Measurements from ENCODE around the gene WWOX.

Gene WWOX

DNA sequence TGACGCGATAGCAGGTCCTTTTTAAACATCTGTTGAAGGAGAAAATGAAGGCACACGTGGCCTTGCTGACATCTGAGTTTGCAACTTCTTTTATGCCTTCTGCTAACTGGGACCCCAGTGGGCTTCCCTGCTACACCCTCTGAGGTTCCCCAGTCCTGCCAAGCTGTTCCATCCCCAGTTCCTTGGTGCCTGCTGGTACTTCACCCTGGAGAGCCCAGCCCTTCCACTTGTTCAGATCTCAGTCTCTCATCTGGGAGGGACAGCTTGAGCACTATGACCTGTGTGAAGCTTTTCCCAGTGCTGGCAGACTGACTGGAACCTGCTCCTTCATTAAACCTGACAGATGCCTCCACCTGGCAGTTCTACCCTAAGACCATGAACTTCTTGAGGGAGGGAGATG, 95.5 kb downstream of the WWOX start:
- no peak for DNase-seq (ENCODE audit: low read depth, low spot score)

DNA sequence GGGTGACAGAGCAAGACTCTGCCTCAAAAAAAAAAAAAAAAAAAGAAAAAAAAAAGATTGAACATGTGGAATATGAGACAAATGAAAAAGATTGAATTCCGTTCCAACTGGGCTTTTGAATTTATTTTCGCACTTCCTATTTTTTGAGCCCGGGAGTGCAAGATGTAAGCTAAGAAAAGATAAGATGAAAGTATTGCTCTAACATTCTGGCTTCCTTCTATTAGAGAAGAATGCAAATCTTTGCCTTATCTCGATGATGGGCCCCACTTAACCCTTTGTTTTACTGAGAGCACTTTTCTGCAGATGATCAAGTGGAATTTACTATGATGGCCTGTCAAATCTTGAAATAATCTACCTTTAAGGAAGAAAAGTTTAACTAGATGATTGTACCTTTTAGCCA, 96.3 kb downstream of the WWOX start:
- no peak for DNase-seq (ENCODE audit: low read depth, low spot score)

DNA sequence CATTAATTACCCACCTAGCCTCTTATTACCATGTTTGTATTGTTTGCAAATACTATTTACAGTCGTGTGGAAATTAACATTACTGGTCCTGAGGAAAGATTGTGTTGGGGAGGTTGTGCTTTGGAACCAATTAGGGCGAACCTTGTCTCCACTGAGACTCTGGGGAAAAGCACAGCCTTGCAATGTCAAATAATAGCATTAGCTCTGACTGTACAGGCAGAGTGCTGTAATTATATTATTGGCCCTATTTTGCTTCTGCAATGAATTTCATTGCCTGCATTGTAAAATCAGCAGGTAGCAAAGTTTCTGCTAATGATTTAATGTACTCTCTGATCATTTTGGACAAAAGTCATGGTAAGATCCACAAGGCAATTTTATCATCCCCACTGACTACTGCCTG, 97.0 kb downstream of the WWOX start:
- DNase-seq (ENCODE audit: low read depth, low spot score), result no peak

DNA sequence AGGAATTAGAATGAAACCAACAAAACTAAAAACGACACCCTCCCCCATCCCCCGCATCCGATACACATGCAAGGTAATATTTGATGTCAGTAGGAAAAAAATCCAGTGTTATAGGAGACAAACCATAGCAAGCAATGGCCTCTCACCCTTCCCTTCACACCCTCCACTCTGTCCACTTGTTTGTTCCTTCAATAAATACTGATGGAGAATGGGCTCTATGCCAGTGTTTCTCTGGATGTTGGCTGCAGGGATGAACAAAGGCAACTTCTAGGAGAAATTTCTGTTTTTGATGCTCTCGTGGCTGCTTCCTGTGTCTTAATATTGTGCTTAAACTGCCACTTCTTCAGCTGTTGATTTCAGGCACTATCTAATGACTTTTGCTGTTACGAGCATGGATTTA, 98.8 kb downstream of the WWOX start:
- no peak for DNase-seq (ENCODE audit: low read depth, low spot score)

DNA sequence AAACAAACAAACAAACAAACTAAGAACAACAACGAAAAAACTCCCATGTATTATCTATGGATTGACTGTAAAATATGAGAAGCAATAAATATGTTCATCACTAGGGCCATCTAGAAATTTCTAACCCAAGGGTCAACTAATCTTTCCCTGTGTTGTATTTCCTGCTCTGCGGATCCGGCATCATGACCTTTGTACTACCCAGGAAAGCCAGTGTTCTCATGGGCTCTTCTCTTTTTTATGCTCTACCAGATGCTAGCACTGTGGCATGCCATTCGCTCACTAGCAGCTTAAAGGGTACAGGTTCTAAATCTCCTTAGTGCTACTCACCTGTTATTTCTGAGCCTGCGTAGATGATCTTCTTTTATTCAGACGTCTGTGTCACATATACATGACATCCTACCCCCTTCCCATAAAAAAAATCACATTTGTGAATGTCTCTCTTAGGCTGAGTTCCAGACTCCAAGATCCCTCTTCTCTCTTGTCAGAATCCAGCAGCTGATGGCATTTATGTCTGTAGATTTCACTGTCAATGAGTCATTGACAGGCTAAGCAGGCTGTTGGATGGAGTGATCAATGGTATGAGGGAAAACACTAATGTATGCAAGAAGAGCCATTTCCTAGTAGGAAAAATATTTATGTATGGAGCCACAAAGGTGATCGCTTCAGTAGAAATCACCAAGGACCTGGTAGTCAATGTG, 100.0 kb downstream of the WWOX start:
- DNase-seq (ENCODE audit: low read depth, low spot score), result no peak

DNA sequence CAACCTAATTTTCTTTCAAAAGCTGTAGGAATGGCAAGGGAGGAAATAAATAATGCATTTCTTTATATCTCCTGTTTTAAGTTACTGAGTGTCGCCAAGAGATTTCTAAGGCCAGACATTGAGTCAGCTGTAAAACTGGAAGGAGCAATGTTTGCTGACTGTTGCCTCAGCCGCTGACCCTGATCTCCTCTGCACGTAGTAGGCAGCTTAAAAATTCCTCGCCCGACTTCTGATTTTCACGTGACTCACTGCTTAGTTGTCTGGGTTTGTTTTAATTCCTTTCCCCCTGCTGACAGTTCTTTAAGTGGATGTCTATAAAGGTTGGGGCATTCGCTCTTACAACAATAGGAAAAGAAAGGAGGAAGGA, 100.6 kb downstream of the WWOX start:
- DNase-seq (ENCODE audit: low read depth, low spot score), result no peak

DNA sequence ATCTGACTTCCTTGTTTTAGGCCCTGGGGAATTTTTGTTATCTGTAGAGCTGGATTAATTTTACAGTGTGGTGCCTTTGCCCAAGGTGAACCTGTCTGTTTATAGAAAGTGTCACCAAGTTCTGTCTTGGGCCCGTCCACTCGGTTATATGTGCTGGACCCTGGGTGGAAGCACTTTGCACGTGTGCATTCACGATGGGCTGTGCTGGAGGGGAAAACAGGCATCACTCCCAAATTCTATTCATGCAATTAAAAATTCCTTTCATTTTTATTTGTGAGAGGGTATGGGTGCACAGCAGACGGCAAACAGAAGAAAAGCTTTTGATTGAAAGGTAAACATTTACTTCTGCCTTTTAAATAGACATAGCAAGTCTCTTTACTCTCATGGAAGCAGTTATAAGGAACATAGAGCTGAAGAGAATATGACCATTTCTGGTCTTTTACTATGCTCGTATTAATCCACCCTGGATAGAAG, 101.2 kb downstream of the WWOX start:
- no peak for DNase-seq (ENCODE audit: low read depth, low spot score)

DNA sequence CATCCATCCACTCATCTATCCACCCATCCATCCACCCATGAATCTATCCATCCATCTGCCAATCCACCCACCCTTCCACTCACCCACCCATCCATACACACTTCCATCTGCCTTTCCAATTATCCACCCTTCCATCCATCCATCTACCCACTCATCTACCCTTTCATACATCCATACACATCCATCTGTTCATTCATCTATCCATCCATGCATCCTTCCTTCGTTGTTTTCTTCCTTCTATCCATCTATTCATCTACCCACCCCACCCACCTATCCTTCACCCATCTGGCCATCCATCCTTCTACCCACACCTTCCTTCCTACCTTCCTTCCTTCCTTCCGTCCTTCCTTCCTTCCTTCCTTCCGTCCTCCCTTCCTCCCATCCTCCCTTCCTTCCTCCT, 106.1 kb downstream of the WWOX start:
- no peak for DNase-seq (ENCODE audit: low read depth, low spot score)

DNA sequence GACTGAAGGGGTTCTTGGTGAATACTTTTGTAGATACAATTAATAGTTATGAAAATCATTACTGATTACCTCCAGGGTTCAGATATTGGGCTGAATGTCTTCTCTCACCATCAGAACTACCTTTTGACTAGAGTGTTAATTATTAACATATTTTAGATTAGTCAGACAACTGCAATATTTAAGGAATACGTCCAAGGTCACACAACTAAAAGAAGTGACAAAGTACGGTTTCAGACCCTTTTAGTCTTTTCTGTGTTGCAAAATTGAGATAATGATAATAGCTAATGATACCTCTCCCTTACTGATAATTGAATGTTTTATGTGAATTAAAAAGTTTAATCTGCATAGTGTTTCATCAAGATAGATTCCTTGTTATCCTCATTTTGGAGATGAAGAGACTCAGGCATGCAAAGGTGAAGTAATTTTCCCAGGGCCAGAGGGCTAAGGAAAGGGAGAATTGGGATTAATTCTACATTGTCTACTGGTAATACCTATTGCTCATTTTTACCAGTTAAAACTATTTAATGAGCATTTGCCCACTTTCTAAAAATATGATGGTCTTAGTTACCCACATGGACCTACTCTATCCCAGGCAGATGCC, 107.3 kb downstream of the WWOX start:
- no peak for DNase-seq (ENCODE audit: low read depth, low spot score)

DNA sequence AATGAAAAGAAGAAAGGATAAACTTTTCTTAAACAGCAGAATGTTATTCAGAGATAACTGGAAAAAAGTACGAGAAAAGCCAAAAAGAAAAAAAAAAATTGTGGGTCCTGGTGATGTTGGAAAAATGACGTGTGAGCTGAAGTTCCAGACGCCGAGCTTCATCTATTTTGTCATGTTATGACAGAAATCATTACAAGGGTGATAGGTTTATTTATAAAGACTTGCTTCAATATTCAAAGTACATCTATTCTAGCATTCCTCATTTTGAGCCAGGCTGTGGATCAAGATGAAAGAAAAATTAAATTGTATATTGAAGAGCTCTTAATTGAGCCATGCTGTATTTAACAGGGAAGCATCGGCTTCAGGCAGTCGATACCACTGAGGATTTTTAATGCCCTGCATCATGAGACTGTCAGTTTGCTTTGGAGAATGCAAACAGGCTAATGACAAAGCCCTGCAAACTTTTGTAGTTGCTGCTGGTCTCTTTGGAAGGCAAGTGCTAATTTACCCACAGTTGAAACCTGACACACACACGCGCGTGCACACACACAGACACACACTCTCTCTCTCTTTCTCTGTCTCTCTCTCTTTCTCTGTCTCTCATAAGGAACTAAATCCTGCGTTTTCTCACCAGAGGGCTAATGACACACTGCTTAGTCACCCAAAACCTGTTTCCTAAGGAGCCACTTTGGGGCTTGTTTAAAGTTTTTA, 110.7 kb downstream of the WWOX start:
- peak; percentile 48 for DNase-seq (ENCODE audit: low read depth, low spot score)

DNA sequence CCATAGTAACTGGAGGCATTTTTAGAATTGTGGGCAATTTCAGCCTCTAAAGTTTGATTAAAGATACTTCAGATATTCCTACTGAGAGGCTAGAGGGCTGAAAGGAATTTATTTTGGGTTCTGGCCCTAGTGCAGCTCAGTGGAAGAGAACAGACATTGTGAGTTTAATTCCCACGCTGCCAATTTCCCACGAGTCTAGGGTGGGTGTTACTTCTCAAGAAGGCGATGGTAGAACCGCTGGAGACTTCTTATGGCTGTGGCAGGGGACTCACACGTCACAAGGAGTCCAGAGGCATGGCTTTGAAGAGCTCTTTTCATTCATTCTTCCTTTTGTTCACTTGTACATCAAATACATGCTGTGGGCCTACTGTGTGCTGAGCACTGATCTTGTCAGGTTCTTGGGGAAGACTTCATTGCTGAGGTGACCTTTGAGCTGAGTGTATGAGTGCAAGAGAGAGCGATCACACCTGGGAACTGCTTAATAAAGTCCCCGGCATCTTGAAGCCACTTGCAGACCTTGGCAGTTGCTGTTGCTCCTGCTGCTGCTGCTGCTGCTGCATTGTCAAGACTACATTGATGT, 111.7 kb downstream of the WWOX start:
- DNase-seq (ENCODE audit: low read depth, low spot score), result no peak

DNA sequence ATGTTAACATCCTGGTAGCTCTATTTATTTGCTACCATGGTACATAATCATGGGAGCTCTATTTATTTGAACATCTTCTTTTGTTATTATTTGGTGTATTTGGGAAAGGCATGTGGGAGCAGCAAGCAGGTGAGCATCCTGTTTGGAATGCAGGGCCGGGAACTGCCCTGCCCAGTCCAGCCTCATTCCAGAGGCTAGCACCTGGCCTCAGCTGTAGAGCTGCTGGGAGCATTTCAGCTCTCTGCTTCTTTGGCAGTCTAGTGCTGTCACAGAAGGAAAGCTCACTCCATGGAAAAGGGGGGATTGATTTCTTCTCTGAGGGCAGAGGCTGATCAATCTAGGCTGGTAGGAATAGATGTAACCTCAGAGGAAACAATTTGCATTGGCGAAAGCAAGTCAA, 112.5 kb downstream of the WWOX start:
- DNase-seq (ENCODE audit: low read depth, low spot score), result no peak

DNA sequence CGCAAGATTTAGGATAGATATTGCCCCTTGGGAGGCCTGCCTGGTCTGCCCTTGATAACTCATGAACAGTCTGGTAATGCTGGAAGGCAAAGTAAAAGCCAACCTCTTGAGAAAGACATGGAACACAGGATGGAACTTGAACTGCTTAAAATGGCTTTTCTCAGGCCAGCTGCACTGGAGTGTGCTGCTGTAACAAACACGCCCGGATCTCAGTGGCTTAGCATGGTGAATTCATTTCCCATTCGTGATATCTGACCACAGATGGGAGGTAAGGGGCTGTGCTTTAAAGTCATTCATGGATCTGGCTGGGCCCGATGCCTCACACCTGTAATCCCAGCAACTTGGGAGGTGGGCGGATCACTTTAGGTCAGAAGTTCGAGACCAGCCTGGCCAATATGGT, 113.2 kb downstream of the WWOX start:
- no peak for DNase-seq (ENCODE audit: low read depth, low spot score)

DNA sequence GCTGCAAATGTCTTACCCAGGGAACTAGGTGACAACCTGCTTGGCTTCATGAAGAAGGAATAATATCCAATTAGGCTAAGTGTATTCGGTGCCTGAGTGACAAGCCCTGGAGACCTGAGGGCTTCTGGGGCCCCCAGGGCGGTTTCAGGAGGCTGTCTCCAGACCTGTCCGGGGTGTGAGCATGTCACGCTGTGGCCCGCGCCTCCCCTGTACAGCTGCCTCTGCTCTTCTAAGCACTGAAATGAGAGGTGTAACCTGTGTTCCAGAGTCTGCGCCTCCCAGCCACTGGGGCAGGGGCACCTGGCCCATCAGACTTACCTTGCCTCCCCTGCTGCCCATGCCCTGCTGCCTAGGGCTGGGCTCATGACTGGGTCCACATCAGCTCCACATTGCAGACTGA, 114.3 kb downstream of the WWOX start:
- DNase-seq (ENCODE audit: low read depth, low spot score), result no peak

DNA sequence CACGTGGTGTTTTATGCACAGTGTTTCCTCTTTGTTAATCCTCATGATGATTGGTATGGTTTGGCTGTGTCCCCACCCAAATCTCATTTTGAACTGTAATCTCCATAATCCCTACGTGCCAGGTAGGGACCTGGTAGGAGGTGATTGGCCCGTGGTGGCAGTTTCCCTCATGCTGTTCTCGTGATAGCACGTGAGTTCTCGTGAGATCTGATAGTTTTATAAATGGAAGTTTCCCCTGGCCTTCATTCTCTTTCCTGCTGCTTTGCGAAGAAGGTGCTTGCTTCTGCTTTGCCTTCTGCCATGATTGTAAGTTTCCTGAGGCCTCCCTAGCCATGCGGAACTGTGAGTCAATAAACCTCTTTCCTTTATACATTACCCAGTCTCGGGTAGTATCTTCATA, 115.8 kb downstream of the WWOX start:
- no peak for DNase-seq (ENCODE audit: low read depth, low spot score)

DNA sequence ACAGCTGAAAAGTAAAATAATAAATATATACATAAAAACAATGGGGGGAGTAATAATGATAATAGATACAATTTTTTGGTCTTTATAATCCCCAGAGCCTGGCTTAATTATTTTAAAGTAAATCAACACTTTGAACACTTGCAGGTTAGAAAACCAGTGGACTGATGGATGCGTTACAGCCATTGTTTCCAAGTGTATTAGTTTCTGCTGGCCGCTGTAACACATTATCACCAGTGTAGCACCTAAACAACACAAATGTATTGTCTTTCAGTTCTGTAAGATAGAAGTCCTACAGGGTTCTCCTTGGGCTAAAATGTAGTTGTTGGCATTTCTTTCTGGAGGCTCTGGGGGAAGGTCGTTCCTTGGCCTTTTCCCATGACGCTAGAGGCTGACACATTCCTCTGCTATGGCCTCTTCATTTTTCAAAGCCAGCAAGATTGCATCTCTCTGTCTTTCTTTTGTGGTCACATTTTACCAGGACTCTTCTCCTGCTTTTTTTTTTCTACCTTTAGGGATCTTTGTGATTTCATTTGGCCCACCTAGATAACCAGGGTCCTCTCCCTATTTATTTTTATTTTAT, 116.8 kb downstream of the WWOX start:
- DNase-seq (ENCODE audit: low read depth, low spot score), result no peak

DNA sequence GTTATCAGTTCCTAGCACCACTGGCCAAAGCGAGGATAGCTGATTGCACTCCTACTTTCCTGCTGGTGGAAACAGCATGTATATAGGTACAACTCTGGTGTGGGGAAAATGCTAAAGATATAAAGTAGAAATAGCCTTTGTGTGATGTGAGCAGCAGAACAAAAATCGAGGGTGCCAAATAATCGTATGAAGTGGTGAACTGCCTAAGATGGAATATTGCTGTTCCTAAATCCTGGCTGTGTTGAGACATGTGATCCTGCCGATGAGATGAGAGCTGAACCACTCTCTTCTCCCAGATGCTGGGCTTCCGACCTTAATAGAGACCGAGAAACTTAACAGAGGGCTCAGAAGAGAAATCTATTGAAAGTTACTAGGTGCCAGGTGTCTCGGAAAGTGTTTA, 117.8 kb downstream of the WWOX start:
- DNase-seq (ENCODE audit: low read depth, low spot score), result no peak

DNA sequence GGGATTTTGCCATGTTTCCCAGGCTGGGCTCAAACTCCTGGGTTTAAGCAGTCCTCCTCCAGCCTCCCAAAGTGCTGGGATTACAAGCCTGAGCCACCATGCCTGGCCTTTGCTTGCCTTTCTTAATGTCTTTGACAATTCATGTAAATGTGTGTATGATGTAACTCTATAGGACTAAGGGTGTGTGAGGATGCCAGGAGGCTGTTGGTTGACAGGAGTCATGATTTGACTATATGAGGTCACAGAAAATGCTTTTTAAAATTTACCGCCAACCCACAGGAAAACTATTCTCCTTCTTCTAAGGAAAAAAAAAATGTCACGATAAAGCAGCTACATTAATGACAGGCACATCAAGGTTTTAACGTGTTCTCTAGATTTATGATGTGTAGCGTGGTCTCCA, 118.8 kb downstream of the WWOX start:
- DNase-seq (ENCODE audit: low read depth, low spot score), result no peak

DNA sequence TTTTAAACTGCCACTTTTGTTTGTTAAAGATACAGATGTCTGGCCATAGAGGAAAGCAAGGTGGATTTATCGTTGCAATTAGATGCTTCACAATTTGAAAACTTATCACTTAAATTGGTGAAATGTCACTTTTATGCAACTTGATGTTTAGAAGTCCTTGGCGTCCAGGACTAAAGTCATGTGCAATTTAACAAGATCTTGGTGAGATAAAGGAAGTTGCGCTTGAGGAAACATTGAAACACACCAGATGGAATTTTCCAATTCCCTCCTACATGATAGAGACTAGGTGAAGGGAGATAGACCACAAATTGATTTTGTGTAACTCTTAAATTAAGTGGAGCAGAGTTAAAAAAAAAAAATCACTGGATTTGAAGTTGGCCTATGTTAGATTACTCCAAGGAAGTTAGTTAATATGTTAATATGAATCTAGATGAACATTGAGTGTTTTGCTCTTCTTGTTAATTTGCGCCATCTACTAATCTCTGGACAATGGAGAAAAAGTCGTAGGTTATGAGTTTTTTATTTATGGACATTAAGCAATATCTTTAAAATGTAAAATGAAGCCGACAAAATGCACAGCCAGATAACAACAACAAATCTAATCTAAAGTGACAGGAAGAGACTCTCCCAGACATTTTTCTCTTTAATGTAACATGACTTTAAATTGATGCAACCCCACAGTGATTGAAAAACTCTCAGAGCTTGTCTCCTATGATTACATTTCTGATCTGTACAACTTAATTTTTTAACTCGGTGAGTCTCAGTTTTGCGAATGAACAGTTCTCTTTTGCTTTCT, 119.6 kb downstream of the WWOX start:
- no peak for DNase-seq (ENCODE audit: low read depth, low spot score)

DNA sequence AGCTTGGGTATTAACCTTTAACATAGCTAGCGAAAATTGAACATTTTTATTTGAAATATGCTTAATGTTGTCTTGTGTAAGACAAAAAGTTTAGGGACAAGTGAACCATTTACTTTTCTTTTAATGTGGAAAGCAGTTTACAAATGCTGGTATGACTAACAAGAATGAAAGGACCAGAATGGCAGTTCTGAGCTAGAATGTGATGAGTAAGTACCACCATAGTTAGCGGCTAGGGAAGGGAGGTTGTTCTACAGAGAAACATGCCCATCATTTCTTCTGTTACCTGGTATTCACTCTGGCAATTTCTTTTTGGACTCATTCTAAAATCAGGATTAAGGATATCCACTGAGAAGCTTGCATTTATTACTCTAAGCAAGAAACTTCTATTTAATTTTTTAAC, 121.1 kb downstream of the WWOX start:
- DNase-seq (ENCODE audit: low read depth, low spot score), result peak; percentile 20

DNA sequence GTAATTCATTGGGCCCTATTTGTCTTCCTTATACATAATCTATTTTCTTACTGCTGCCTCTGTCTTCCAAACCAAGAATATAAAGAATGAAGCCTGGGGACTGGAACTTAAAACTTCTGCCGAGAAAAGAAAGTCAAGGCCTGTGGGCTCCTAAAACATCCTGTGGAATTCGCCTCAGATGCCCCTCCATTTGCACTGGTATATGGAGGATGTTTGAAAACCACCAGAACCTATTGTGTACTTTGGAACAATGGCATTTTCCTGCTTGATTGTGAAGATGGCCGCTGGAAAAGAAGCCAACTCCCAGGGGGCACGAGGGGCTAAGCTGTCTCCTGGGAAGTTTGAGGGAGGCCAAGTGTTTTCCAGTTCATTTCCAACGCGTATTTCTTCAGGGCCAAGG, 122.4 kb downstream of the WWOX start:
- DNase-seq (ENCODE audit: low read depth, low spot score), result no peak

DNA sequence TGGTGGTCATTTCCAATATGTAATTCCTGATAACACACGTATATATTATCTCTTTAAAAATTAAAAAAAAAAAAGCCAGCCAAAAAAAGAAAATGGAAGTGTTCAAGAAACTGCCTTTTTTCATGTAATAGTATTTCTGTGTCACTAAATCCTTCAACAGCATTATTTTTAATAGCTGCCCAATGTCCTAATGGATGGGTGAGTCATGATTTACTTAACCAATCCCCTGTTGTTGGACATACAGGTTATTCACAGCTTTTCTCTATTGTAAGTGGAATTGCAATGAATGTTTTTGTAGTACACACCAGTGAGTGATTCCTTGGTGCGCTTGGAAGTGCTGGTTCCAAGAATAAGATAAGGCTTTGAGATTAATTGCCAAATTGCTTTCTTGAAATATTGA, 124.9 kb downstream of the WWOX start:
- no peak for DNase-seq (ENCODE audit: low read depth, low spot score)
